HepG2 (cell line): Measurements from ENCODE around the gene FNDC7. TPM values are rescaled to one million over a fixed set of nuclear protein-coding genes. Genes with fewer than 3 reads are reported as not detected.
A peak's percentile ranks its signal among the peaks of the same experiment; 100 is the strongest.

Experiments used
- ATAC-seq: fragments of 200-7000 bp; cut with Tn5 transposase; 3 replicates; pipeline ENCODE4 v1.9.1; 2020; ENCODE audit warnings: mild to moderate bottlenecking, moderate library complexity
- BruUV-seq: library from RNA; stranded (reverse); fragments of 400-500 nt; replicated peaks from 2 replicates; lab custom pipeline; 2021; lab: Mats Ljungman, UMichigan
- CTCF ChIA-PET: fragments of 300-600 bp; formaldehyde crosslinking; extraction: SDS; loops from one replicate; lab custom pipeline; 2021; ENCODE audit warnings: low total read pairs, inconsistent platforms, low intra/inter-chr PET ratio; lab: Yijun Ruan, JAX
- POLR2A ChIA-PET: fragments of 350-600 bp; sonication (Branson Sonifier 250); formaldehyde crosslinking; loops from one replicate; lab custom pipeline; 2020; ENCODE audit warnings: antibody characterized with exemption, inconsistent platforms; lab: Yijun Ruan, JAX
- DNase-seq: peaks from one replicate; pipeline ENCODE4 v3.0.0-alpha.2; 2015; ENCODE audit warnings: low spot score
- FAIRE-seq: peaks from 3 replicates; lab custom pipeline; 2011; peaks lifted over from hg19 to GRCh38; lab: Jason Lieb, UNC
- H2AFZ ChIP-seq: one replicate; pipeline ENCODE4 v1.6.1; 2011; ENCODE audit warnings: low read length, inconsistent platforms
- H3K27ac ChIP-seq: fragments of 300-600 bp; 3 replicates; pipeline ENCODE4 v1.8.0; 2011; ENCODE audit warnings: mixed run types, mild to moderate bottlenecking, mixed read lengths, low read length, inconsistent platforms; ENCODE audit not compliant: insufficient read depth; ENCODE audit errors: extremely low read length
- H3K27me3 ChIP-seq, 2 experiments: fragments of 200-600 bp in 1 of 2; 2 replicates in 1 of 2; 3 replicates in 1 of 2; pipeline versions ENCODE4 v1.6.0 to v1.8.0; 2011; ENCODE audit warnings: low read length in 2 of 2, mild to moderate bottlenecking in 2 of 2, moderate library complexity in 2 of 2, inconsistent platforms in 1 of 2; ENCODE audit not compliant: insufficient read depth in 2 of 2, control insufficient read depth in 1 of 2
- H3K36me3 ChIP-seq, 2 experiments: fragments of 200-600 bp in 1 of 2; replicated peaks in 1 of 2; 2 replicates in 1 of 2; 3 replicates in 1 of 2; pipeline versions ENCODE4 v1.5.1 to v1.8.0; 2011; ENCODE audit warnings: low read length in 2 of 2, inconsistent platforms in 1 of 2; ENCODE audit not compliant: insufficient read depth in 2 of 2, control insufficient read depth in 1 of 2
- H3K4me1 ChIP-seq: 2 replicates; pipeline ENCODE4 v1.5.1; 2012; ENCODE audit warnings: low read length, inconsistent platforms; ENCODE audit not compliant: insufficient read depth
- H3K4me2 ChIP-seq: 2 replicates; pipeline ENCODE4 v1.6.0; 2011; ENCODE audit warnings: low read depth, low read length, inconsistent platforms
- H3K4me3 ChIP-seq, 3 experiments: fragments of 200-600 bp in 1 of 3; sonication (generic), shearing (Covaris generic) in 1 of 3; replicated peaks in 1 of 3; 2 replicates each; pipeline ENCODE4 v1.5.1; 2011 to 2016; ENCODE audit warnings: low read length in 3 of 3, inconsistent platforms in 2 of 3, low read depth in 2 of 3, mild to moderate bottlenecking in 2 of 3, control low read depth in 1 of 3, mixed read lengths in 1 of 3; ENCODE audit not compliant: insufficient read depth in 1 of 3
- H3K79me2 ChIP-seq: one replicate; pipeline ENCODE4 v1.6.1; 2011; ENCODE audit warnings: low read length, inconsistent platforms; ENCODE audit not compliant: insufficient read depth
- H3K9ac ChIP-seq: 2 replicates; pipeline ENCODE4 v1.6.0; 2011; ENCODE audit warnings: mild to moderate bottlenecking, low read depth, low read length, inconsistent platforms; ENCODE audit not compliant: insufficient read depth
- H3K9me3 ChIP-seq: 2 replicates; pipeline ENCODE4 v1.5.1; 2012; ENCODE audit warnings: mild to moderate bottlenecking, low read length
- H4K20me1 ChIP-seq: 2 replicates; pipeline ENCODE4 v1.6.0; 2011; ENCODE audit warnings: inconsistent platforms, mild to moderate bottlenecking, low read length, moderate library complexity; ENCODE audit not compliant: insufficient read depth
- HDAC2 ChIP-seq: sonication (generic); formaldehyde crosslinking; IDR thresholded peaks from 2 replicates; pipeline ENCODE4 v1.4.0; 2020; ENCODE audit warnings: missing genetic modification reagents
- SMC3 ChIP-seq: IDR thresholded peaks from 2 replicates; pipeline ENCODE4 v1.6.1; 2011; ENCODE audit warnings: low read length, improper control_type of control experiment
- STAG1 ChIP-seq: sonication (generic); formaldehyde crosslinking; IDR thresholded peaks from 2 replicates; pipeline ENCODE4 v1.4.0; 2020; ENCODE audit warnings: missing genetic modification reagents
- TSC22D2 ChIP-seq: sonication (generic); formaldehyde crosslinking; IDR thresholded peaks from 2 replicates; pipeline ENCODE4 v1.5.1; 2020; ENCODE audit warnings: missing genetic modification reagents, mild to moderate bottlenecking, borderline replicate concordance
- ZNF383 ChIP-seq: sonication (generic); formaldehyde crosslinking; IDR thresholded peaks from 2 replicates; pipeline ENCODE4 v1.4.0; 2020; ENCODE audit warnings: missing genetic modification reagents, mild to moderate bottlenecking, borderline replicate concordance
- ZNF747 ChIP-seq: sonication (generic); formaldehyde crosslinking; IDR thresholded peaks from 2 replicates; pipeline ENCODE4 v1.8.1; 2023; ENCODE audit warnings: missing genetic modification reagents, mild to moderate bottlenecking, borderline replicate concordance
- WGBS: methylation state at CpG from one replicate; pipeline ENCODE4 v1.1.6; 2017; ENCODE audit warnings: low lambda C conversion rate; 5-methylcytosine and 5-hydroxymethylcytosine counted together
- in situ Hi-C: cut with HindIII; loops from 2 replicates; pipeline ENCODE4 v1.10.0; 2017; ENCODE audit warnings: low pct_unique_long_range_greater_than_20kb; ENCODE audit not compliant: extremely low pct_ligation_motif_present
- intact Hi-C: fragments of 100-400 bp; cut with micrococcal nuclease; formaldehyde crosslinking; loops from one replicate; pipeline ENCODE4 v1.10.0; 2022; ENCODE audit not compliant: unreplicated experiment
- polyA plus RNA-seq, 8 experiments: library from polyadenylated mRNA; depleted of rRNA in 3 of 8; stranded (reverse) in 7 of 8; unstranded in 1 of 8; fragments of >200 nt; fragmentation: Illumina TruSeq in 4 of 8; extraction: Trizol in 4 of 8; gene quantifications; 2 replicates each; pipeline versions ENCODE4 v1.2.1 to v1.2.3, GENCODE V29; 2011 to 2016; ENCODE audit warnings: low read depth in 4 of 8, missing spikeins in 1 of 8, mixed read lengths in 1 of 8; ENCODE audit not compliant: insufficient read depth in 1 of 8
- total RNA-seq, 5 experiments: library from RNA; depleted of rRNA; stranded (reverse); fragments of >200 nt; fragmentation: Illumina TruSeq; extraction: Trizol; gene quantifications; 2 replicates each; pipeline ENCODE4 v1.2.3, GENCODE V29; 2016; ENCODE audit warnings: low read depth in 1 of 5
- TF ChIP-seq, protein P1 (sequence below): sonication (generic); formaldehyde crosslinking; IDR thresholded peaks from 2 replicates; pipeline ENCODE4 v1.4.0; 2020; ENCODE audit warnings: missing genetic modification reagents
- TF ChIP-seq, protein P2 (sequence below): sonication (generic); formaldehyde crosslinking; IDR thresholded peaks from 2 replicates; pipeline ENCODE4 v1.5.0; 2020; ENCODE audit warnings: mild to moderate bottlenecking, missing genetic modification reagents, moderate library complexity
- TF ChIP-seq, protein P3 (sequence below): sonication (generic); formaldehyde crosslinking; IDR thresholded peaks from 2 replicates; pipeline ENCODE4 v1.5.1; 2020; ENCODE audit warnings: missing genetic modification reagents, mild to moderate bottlenecking, borderline replicate concordance
- TF ChIP-seq, protein P4 (sequence below): sonication (generic); formaldehyde crosslinking; IDR thresholded peaks from 2 replicates; pipeline ENCODE4 v1.4.0; 2020; ENCODE audit warnings: missing genetic modification reagents

FNDC7 gene
- total and polyA plus RNA-seq, 2 of the 13 experiments (the other 11 are each of a cell fraction or from before 2014, with no cell fraction given), result 0.03 TPM; not detected in 1

DNA sequence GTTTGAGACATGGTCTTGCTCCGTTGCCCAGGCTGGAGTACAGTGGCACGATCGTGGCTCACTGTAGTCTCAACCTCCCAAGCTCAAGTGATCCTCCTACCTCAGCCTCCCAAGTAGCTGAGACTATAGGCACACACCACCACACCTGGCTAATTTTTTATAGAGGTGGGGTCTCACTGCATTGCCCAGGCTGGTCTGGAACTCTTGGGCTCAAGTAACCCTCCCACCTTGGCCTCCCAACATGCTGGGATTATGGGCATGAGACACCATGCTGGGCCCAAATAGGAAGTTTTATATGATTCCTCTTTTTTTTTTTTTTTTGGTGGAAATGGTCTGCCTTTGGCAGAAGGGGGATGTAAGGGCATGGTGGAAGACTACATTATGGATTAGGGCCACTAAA lies 6.1 kb upstream of the FNDC7 start (continued):
- no peak for TF ChIP-seq HDAC2 (CRISPR knock-in tag)
- TF ChIP-seq, all 625 proteins: peak for 0

DNA sequence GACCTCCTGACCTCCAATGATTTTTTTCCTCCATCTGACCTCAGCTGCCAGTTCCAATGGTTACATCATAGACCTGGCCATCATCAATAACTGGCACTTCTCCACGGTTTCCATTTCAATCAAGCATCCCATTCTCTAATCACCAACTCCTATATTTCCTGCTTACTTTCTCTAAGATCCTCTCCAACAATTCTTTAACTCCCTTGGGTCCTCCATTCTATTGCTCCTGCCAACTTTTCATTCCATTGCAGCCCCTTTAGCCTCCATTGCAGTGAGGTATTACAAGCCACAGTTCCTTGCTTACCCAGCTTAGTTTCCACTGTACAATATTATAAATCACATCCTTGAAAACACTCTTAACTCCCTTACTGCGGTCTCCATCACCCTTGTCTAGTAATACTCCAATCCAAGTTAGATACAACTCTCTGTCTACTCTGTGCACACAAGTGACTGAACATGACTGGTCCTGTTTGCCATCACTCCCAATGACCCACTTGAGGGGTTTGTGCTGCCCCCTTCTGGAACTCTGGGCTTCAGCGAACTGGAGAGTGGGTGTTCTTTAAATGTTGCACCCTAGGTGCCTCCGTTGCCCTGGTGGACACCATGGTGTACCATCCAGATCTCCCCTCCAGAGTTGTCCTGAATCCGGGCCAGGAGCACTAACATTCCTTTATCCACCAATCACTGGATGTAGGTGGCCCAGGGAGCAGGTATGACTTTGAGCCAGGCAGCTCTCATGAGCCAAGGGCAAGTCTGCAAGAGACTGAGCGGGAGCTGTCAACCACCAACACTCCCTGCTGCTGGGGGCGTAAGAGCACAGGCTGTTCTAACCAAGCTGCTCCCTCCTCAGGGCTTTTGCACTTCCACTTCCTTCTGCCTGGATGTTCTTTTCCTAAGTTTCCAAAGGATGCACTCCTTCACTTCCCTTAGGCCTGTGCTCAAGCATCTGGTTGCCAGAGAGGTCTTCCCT lies 3.7 kb upstream of the FNDC7 start:
- BruUV-seq, result no TSS peak
- Histone ChIP-seq H4K20me1 (no peaks in the 10 kb centered on the region; the same call in 1 of the 2 replicates), H3K79me2 (no peaks in the 10 kb centered on the region), H3K4me3 (no peak overlapping the region), H3K4me1 (no peaks in the 10 kb centered on the region), H3K9me3 (no peaks in the 10 kb centered on the region), H2AFZ (no peak overlapping the region), H3K27me3 (no peaks in the 10 kb centered on the region; a peak in 1 of 5 replicates), H3K36me3 (no peaks in the 10 kb centered on the region), H3K4me2 (no peak overlapping the region), H3K9ac (no peak overlapping the region), H3K27ac (no peak overlapping the region)
- no peak for FAIRE-seq
- no peak for DNase-seq
- in situ Hi-C loops, result no loop called here
- WGBS, result 42% methylated on average over 6 of the region's 7 CpGs
- ChIA-PET CTCF (no interaction called here), POLR2A (no interaction called here)
- TF ChIP-seq TSC22D2 (CRISPR knock-in tag) (no peak), SMC3 (0 out of 2 replicates have a peak, but pooled peaks have one; percentile 14), STAG1 (CRISPR knock-in tag) (peak; percentile 25; the same call in 1 of the 2 replicates), ZNF383 (no peak), ZNF747 (CRISPR knock-in tag) (no peak)
- TF ChIP-seq, protein P1, sequence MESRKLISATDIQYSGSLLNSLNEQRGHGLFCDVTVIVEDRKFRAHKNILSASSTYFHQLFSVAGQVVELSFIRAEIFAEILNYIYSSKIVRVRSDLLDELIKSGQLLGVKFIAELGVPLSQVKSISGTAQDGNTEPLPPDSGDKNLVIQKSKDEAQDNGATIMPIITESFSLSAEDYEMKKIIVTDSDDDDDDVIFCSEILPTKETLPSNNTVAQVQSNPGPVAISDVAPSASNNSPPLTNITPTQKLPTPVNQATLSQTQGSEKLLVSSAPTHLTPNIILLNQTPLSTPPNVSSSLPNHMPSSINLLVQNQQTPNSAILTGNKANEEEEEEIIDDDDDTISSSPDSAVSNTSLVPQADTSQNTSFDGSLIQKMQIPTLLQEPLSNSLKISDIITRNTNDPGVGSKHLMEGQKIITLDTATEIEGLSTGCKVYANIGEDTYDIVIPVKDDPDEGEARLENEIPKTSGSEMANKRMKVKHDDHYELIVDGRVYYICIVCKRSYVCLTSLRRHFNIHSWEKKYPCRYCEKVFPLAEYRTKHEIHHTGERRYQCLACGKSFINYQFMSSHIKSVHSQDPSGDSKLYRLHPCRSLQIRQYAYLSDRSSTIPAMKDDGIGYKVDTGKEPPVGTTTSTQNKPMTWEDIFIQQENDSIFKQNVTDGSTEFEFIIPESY, result no peak
- TF ChIP-seq, protein P2, sequence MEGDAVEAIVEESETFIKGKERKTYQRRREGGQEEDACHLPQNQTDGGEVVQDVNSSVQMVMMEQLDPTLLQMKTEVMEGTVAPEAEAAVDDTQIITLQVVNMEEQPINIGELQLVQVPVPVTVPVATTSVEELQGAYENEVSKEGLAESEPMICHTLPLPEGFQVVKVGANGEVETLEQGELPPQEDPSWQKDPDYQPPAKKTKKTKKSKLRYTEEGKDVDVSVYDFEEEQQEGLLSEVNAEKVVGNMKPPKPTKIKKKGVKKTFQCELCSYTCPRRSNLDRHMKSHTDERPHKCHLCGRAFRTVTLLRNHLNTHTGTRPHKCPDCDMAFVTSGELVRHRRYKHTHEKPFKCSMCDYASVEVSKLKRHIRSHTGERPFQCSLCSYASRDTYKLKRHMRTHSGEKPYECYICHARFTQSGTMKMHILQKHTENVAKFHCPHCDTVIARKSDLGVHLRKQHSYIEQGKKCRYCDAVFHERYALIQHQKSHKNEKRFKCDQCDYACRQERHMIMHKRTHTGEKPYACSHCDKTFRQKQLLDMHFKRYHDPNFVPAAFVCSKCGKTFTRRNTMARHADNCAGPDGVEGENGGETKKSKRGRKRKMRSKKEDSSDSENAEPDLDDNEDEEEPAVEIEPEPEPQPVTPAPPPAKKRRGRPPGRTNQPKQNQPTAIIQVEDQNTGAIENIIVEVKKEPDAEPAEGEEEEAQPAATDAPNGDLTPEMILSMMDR, result peak; percentile 45
- TF ChIP-seq, protein P3, sequence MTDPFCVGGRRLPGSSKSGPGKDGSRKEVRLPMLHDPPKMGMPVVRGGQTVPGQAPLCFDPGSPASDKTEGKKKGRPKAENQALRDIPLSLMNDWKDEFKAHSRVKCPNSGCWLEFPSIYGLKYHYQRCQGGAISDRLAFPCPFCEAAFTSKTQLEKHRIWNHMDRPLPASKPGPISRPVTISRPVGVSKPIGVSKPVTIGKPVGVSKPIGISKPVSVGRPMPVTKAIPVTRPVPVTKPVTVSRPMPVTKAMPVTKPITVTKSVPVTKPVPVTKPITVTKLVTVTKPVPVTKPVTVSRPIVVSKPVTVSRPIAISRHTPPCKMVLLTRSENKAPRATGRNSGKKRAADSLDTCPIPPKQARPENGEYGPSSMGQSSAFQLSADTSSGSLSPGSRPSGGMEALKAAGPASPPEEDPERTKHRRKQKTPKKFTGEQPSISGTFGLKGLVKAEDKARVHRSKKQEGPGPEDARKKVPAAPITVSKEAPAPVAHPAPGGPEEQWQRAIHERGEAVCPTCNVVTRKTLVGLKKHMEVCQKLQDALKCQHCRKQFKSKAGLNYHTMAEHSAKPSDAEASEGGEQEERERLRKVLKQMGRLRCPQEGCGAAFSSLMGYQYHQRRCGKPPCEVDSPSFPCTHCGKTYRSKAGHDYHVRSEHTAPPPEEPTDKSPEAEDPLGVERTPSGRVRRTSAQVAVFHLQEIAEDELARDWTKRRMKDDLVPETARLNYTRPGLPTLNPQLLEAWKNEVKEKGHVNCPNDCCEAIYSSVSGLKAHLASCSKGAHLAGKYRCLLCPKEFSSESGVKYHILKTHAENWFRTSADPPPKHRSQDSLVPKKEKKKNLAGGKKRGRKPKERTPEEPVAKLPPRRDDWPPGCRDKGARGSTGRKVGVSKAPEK (CRISPR knock-in tag), result no peak
- TF ChIP-seq, protein P4, sequence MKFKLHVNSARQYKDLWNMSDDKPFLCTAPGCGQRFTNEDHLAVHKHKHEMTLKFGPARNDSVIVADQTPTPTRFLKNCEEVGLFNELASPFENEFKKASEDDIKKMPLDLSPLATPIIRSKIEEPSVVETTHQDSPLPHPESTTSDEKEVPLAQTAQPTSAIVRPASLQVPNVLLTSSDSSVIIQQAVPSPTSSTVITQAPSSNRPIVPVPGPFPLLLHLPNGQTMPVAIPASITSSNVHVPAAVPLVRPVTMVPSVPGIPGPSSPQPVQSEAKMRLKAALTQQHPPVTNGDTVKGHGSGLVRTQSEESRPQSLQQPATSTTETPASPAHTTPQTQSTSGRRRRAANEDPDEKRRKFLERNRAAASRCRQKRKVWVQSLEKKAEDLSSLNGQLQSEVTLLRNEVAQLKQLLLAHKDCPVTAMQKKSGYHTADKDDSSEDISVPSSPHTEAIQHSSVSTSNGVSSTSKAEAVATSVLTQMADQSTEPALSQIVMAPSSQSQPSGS (CRISPR knock-in tag), result no peak
- intact Hi-C loops, result no loop called here
- ATAC-seq, result peak; percentile 60
